Prostate gland (tissue), 2 donors: ENCODE measurements around the gene PMPCB. TPM values are rescaled to one million over a fixed set of nuclear protein-coding genes. Genes with fewer than 3 reads are reported as not detected.
"Not testable (repeated sequence)": the region's sequence is repeated elsewhere in the genome, so short reads cannot be mapped to it uniquely, and the experiment has no call there.

Experiments
- DNase-seq: peaks from one replicate; pipeline ENCODE4 v3.0.0-alpha.2; 2019; ENCODE audit warnings: low spot score
- H3K27ac ChIP-seq, 2 donors: fragments of 200-600 bp; sonication (generic); 2 replicates each; pipeline ENCODE4 v1.5.1; 2017 to 2019
- H3K27me3 ChIP-seq: fragments of 200-600 bp; sonication (generic); replicated peaks from 2 replicates; pipeline ENCODE4 v1.5.1; 2019; ENCODE audit not compliant: insufficient read depth
- H3K36me3 ChIP-seq, 2 donors: fragments of 200-600 bp; sonication (generic); 1 replicate in 1 of 2; 2 replicates in 1 of 2; pipeline versions ENCODE4 v1.5.1 to v1.8.1; 2017 to 2019
- H3K4me1 ChIP-seq: fragments of 200-600 bp; sonication (generic); replicated peaks from 2 replicates; pipeline ENCODE4 v1.5.1; 2019
- H3K4me3 ChIP-seq, 2 donors: fragments of 200-600 bp; sonication (generic); 2 replicates each; pipeline ENCODE4 v1.5.1; 2017 to 2019
- H3K9me3 ChIP-seq: fragments of 200-600 bp; sonication (generic); 2 replicates; pipeline ENCODE4 v1.5.1; 2017
- CTCF ChIP-seq, 4 experiments: fragments of 200-600 bp in 2 of 4; fragments of 450-650 bp in 2 of 4; sonication (generic) in 2 of 4; IDR thresholded peaks; 1 replicate in 3 of 4; 2 replicates in 1 of 4; pipeline ENCODE4 v1.5.1; 2016 to 2019; ENCODE audit warnings: antibody characterized with exemption in 4 of 4, mild to moderate bottlenecking in 2 of 4, moderate library complexity in 2 of 4
- POLR2A ChIP-seq: fragments of 450-650 bp; IDR thresholded peaks from one replicate; pipeline ENCODE4 v1.6.1; 2016; ENCODE audit warnings: antibody characterized with exemption, mild to moderate bottlenecking
- POLR2AphosphoS5 ChIP-seq: sonication (generic); formaldehyde crosslinking; IDR thresholded peaks from one replicate; pipeline ENCODE4 v1.6.1; 2017; ENCODE audit warnings: antibody characterized with exemption
- WGBS: methylation state at CpG from one replicate; pipeline ENCODE4 v1.1.5; 2018; 5-methylcytosine and 5-hydroxymethylcytosine counted together
- intact Hi-C: fragments of 100-400 bp; cut with DNase I; formaldehyde crosslinking; loops from one replicate; pipeline ENCODE4 v1.14.2; 2022
- total RNA-seq, 2 donors: library from RNA; depleted of rRNA; stranded (reverse); fragments of >200 nt; gene quantifications; one replicate each; pipeline ENCODE4 v1.1.0, GENCODE V29; 2016

PMPCB gene
- 10 to 100 TPM; 42.4 to 57.0 TPM for total RNA-seq

GRCh38 chr7:103296901-103297836 is at the start of gene PMPCB:
Gene PMPCB (plus strand): TSS chr7:103297435. CDS start chr7:103297460, 25 bp downstream.
- Histone ChIP-seq H3K27ac (peak within 1 kb of the TSS; percentile 77), H3K4me1 (peaks cover 7% of the 10 kb centered on the region), H3K9me3 (no peaks in the 10 kb centered on the region), H3K36me3 (no peaks in the 10 kb centered on the region), H3K27me3 (no peaks in the 10 kb centered on the region), H3K4me3 (peak within 1 kb of the TSS; percentile 87 to 91)
- DNase-seq, result peak; percentile 95
- 3% methylated on average over 46 of the region's 52 CpGs for WGBS
- peak; percentile 50 for TF ChIP-seq POLR2A
- peak; percentile 93 to 99 (median 96) for TF ChIP-seq CTCF (IDR thresholded peaks at IDR 0.05)
- peak; percentile 90 for TF ChIP-seq POLR2AphosphoS5
- intact Hi-C loops, result no loop called here

- intact Hi-C loops, H3K4me3 ChIP-seq, H3K27me3 ChIP-seq, H3K9me3 ChIP-seq, H3K36me3 ChIP-seq, DNase-seq, H3K27ac ChIP-seq, H3K4me1 ChIP-seq: not testable (repeated sequence)
- WGBS, result 52% methylated on average over 3 of the region's 3 CpGs
These were observed 43.3 kb upstream of the PMPCB start for GRCh38 chr7:103253699-103254506.

GRCh38 chr7:103264054-103264453 is 33.2 kb upstream of the PMPCB start:
- H3K4me1 ChIP-seq, H3K27ac ChIP-seq, H3K9me3 ChIP-seq, intact Hi-C loops, H3K36me3 ChIP-seq, DNase-seq, H3K4me3 ChIP-seq, H3K27me3 ChIP-seq: not testable (repeated sequence)
- WGBS, result 95% methylated on average over 2 of the region's 2 CpGs

GRCh38 chr7:103266229-103266628 is 31.0 kb upstream of the PMPCB start:
- 30% methylated on average over 2 of the region's 2 CpGs for WGBS
- DNase-seq, H3K36me3 ChIP-seq, intact Hi-C loops, H3K9me3 ChIP-seq, H3K27me3 ChIP-seq, H3K4me1 ChIP-seq, H3K27ac ChIP-seq, H3K4me3 ChIP-seq: not testable (repeated sequence)

GRCh38 chr7:103273374-103273773 is 23.9 kb upstream of the PMPCB start:
- H3K36me3 ChIP-seq, H3K4me1 ChIP-seq, H3K27ac ChIP-seq, H3K27me3 ChIP-seq, H3K9me3 ChIP-seq, H3K4me3 ChIP-seq, intact Hi-C loops, DNase-seq: not testable (repeated sequence)
- WGBS, result 92% methylated on average over 6 of the region's 6 CpGs

- no CpG with 5 or more reads among the region's 24 CpGs for WGBS
- H3K9me3 ChIP-seq, result not testable (repeated sequence)
These were observed 22.4 kb upstream of the PMPCB start for GRCh38 chr7:103274867-103275266.

GRCh38 chr7:103278195-103278594 is 19.0 kb upstream of the PMPCB start:
- H3K27me3 ChIP-seq, H3K9me3 ChIP-seq, intact Hi-C loops, H3K36me3 ChIP-seq, H3K4me1 ChIP-seq, DNase-seq, H3K4me3 ChIP-seq, H3K27ac ChIP-seq: not testable (repeated sequence)
- WGBS, result 78% methylated on average over 2 of the region's 2 CpGs

More at GRCh38 chr7:103274867-103275266, 22.4 kb upstream of the PMPCB start:
- DNase-seq, H3K27me3 ChIP-seq, H3K4me1 ChIP-seq, H3K27ac ChIP-seq, H3K4me3 ChIP-seq, H3K36me3 ChIP-seq, intact Hi-C loops: not testable (repeated sequence)

- DNase-seq, H3K4me1 ChIP-seq, intact Hi-C loops, H3K27ac ChIP-seq, H3K9me3 ChIP-seq, H3K36me3 ChIP-seq, H3K27me3 ChIP-seq: not testable (repeated sequence)
- WGBS, result under 1% methylated on average over 12 of the region's 12 CpGs
- peak overlapping the region; percentile 39 to 52 for H3K4me3 ChIP-seq
These were observed 17.6 kb upstream of the PMPCB start for GRCh38 chr7:103279636-103279962.

- 1% methylated on average over 61 of the region's 71 CpGs for WGBS
- DNase-seq, result peak; percentile 37
- intact Hi-C loops, result not testable (repeated sequence)
These were observed 17.1 kb upstream of the PMPCB start for GRCh38 chr7:103279963-103280802.

GRCh38 chr7:103280803-103281155 is 16.5 kb upstream of the PMPCB start:
- H3K36me3 ChIP-seq, H3K4me1 ChIP-seq, intact Hi-C loops, H3K9me3 ChIP-seq, H3K27me3 ChIP-seq: not testable (repeated sequence)
- peak overlapping the region; percentile 39 to 52 for H3K4me3 ChIP-seq
- 2% methylated on average over 25 of the region's 25 CpGs for WGBS
- H3K27ac ChIP-seq, result peak overlapping the region in 1 of 2 donors; percentile 4
- peak; percentile 5 for DNase-seq

More at GRCh38 chr7:103279963-103280802, 17.1 kb upstream of the PMPCB start:
- not testable (repeated sequence) for H3K27me3 ChIP-seq, H3K9me3 ChIP-seq, H3K36me3 ChIP-seq, H3K4me1 ChIP-seq
- peak overlapping the region in 1 of 2 donors; percentile 4 for H3K27ac ChIP-seq
- peak overlapping the region; percentile 39 to 52 for H3K4me3 ChIP-seq
